ENCODE data around the gene ZNF711.
"Not testable (repeated sequence)": the region's sequence is repeated elsewhere in the genome, so short reads cannot be mapped to it uniquely, and the experiment has no call there.

ZNF711 gene

GRCh38 chrX:85243761-85244449 is at the start of gene ZNF711, which contains the start of gene SATL1:
Gene ZNF711 (plus strand): TSS chrX:85243991. CDS start chrX:85247573, 3,582 bp downstream.
Gene SATL1 (minus strand): TSS chrX:85243779. CDS start chrX:85108968, 134,811 bp downstream.
- DNase-seq (ENCODE audit: low spot score), result peak; percentile 14

DNA sequence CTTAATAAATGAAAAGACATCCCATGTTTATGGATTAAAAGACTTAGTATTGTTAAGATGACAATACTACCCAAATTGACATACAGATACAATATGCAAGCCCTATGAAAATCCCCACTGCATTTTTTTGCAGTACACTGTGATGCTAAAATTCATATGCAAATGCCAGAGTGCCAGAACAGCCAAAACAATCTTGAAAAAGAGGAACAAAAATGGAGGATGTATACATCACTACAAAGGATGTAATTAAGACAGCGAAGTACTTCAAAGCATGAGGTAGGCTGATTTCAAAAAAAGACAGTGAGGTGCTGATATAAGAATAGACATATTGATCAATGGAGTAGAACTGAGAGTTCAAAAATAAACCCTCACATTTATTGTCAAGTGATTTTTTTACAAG is 47.5 kb upstream of the ZNF711 start:
- DNase-seq (ENCODE audit: low spot score), result no peak

DNA sequence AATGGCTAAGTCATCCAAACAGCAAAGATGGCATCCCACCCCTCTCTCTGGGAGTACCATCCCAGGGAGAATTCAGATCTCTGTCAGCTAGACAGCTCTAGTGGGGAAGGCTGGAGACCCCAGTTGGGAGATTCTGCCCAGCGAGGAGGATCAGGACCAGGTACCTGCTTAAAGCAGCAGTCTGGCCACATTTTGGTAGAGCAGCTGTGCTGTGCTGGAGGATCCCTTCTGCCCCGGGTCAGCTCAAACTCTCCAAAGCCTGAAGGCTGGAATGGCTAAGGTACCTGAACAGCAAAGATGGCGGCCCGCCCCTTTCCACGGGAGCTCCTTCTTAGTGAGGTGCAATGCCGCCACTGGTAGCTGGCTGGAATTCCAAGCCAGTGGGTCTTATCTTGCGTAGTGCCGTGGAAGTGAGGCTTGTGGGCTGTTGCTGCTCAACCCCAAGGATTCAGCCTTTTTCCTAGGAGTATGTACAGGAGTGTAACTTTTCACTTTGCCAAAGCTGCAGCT is 40.3 kb upstream of the ZNF711 start:
- no peak for DNase-seq (ENCODE audit: low spot score)

GRCh38 chrX:85213792-85214530 is 29.8 kb upstream of the ZNF711 start:
- no peak for DNase-seq (ENCODE audit: low spot score)

DNA sequence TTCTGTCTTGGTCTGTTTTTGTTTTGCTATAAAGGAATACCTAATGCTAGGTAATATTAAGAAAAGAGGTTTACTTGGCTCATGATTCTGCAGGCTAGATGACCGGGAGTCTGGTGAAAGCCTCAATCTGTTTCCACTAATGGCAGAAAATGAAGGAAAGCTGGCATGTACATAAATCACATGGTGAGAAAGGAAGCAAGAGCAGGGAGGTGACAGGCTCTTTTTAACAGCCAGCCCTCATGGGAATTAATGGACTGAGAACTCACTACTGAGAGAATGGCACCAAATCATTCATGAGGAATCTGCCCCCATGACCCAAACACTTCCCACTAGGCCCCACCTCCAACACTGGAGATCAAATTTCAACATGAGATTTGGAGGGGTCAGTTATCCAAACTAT is 27.8 kb upstream of the ZNF711 start:
- no peak for DNase-seq (ENCODE audit: low spot score)

DNA sequence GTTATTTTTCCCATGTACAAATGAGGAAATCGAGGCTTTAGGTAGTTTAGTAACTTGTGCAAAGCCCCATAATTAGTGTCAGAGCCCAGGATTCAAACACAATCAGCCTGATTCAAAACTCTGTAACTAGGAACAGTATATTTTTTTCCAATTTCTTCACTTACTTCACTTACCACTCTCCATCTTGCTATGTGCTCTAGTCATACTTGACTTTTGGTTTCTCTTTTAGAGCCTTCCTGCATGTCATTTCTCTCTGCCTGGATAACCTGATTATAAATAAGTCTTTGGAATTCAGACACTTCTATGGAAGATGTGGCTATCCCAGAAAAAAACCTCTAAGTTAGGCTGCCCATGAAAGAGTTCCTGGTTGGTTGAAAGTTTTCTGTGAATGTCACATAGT is 22.4 kb upstream of the ZNF711 start:
- DNase-seq (ENCODE audit: low spot score), result no peak

DNA sequence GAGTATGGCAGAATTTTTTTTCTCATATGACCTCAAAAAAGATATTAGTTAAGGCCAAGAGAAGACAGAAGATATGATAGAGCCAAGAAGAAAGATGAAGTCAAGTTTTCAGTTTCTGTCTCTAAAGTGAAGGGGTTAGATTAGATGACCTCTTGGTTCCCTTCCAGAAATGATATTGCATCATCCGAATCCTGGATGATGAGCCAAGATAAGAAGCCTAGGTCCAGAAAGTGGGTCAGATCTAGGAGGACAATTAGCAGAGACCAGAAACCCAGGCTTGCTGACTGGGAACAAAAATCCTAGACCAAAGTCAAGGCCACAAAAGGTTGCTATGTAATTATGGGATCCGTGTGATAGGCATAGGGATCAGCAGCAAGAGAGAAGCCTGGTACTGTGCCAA is 20.4 kb upstream of the ZNF711 start:
- DNase-seq (ENCODE audit: low spot score), result no peak

GRCh38 chrX:85243155-85243554 is 636 bp upstream of the ZNF711 start:
- peak; percentile 2 for DNase-seq (ENCODE audit: low spot score)

DNA sequence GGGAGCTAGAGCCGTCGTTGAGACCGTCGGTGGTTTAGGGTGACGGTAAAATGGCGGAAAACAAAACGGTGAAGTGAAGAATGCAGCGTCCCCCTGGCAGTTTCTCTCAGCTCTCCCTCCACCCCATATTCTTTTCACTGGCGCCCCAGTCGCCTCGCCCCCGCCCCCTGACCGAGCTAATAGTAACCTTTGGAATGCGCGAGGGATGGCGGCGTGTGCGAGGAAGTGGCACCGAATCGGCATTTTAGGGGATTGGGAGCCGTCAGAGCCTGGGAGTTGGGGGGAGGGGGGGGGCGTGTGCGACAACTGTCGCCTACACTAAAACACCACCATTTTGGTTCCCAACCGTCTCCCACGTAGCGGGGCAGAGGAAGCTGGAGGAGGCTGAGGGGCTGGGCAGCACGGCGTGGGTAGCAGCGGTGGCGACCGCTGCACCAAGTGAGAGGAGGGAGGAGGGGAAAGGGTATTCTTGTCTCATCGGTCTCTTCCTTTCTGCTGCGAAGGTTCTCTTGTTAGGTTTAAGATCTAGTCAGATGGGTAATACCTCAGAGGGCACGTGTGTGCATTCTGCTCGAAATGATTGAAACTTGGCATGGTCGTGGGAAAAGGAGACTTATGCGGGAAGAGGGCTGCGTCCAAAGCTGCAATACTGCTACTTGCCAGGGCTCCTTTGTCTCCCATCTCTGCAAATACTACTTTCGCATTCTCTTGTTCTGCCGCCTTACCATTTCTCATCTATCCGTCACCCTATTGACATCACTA is 840 bp downstream of the ZNF711 start:
- peak; percentile 1 for DNase-seq (ENCODE audit: low spot score)

DNA sequence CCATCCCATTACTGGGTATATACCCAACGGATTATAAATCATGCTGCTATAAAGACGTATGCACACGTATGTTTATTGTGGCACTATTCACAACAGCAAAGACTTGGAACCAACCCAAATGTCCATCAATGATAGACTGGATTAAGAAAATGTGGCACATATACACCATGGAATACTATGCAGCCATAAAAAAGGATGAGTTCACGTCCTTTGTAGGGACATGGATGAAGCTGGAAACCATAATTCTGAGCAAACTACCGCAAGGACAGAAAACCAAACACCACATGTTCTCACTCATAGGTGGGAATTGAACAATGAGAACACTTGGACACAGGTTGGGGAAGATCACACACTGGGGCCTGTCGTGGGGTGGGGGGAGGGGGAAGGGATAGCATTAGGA is 41.5 kb downstream of the ZNF711 start:
- not testable (repeated sequence) for DNase-seq (ENCODE audit: low spot score)

GRCh38 chrX:85288992-85289723 is 45.4 kb downstream of the ZNF711 start:
- no peak for DNase-seq (ENCODE audit: low spot score)

- DNase-seq (ENCODE audit: low spot score), result no peak
These were observed 59.8 kb downstream of the ZNF711 start for GRCh38 chrX:85303544-85303943.

DNA sequence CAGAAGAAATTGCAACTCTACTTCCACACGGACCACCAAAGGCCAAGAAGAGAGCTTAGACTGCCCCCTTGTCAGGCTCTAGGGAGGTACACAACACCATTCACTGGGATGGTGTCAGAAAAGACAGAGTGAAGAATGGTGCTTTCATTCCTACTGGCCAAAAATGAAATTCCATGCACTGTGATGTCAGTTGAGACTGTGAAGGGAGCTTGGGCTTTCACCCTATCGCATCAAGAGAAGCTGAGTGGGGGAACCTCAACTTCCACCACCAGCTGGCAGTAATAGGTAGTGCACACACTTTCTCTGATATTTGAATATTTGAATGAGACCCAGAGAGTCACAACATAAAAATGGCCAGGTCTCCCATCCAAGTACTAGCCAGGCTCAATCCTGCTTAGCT is 65.9 kb downstream of the ZNF711 start:
- DNase-seq (ENCODE audit: low spot score), result no peak

GRCh38 chrX:85311348-85311747 is 67.6 kb downstream of the ZNF711 start:
- DNase-seq (ENCODE audit: low spot score), result not testable (repeated sequence)
